Measurements from ENCODE around the gene PKHD1.

- TF ChIP-seq CTCF (IDR thresholded peaks at IDR 0.05) (no peak), POLR2A (IDR thresholded peaks at IDR 0.05) (no peak)
Observed at GRCh38 chr6:51600514-51600913, 486.9 kb downstream of the PKHD1 start.
